ENCODE measurements around the gene NSDHL. TPM values are rescaled to one million over a fixed set of nuclear protein-coding genes. Genes with fewer than 3 reads are reported as not detected.

NSDHL gene
- total RNA-seq, 1 donor from 2014 or later: 12.5 TPM

GRCh38 chrX:152842772-152843338, 12.0 kb downstream of the NSDHL start:
- intact Hi-C loops (cut with DNase I): no loop called here
- DNase-seq (ENCODE audit: low spot score): no peak

- intact Hi-C loops (cut with DNase I): no loop called here
Measured at GRCh38 chrX:152843852-152844251, 13.0 kb downstream of the NSDHL start.

GRCh38 chrX:152844256-152844655, 13.4 kb downstream of the NSDHL start:
- intact Hi-C loops (cut with DNase I): no loop called here
- no peak for DNase-seq (ENCODE audit: low spot score)

More at GRCh38 chrX:152843852-152844251, 13.0 kb downstream of the NSDHL start:
- no peak for DNase-seq (ENCODE audit: low spot score)

- no peak for DNase-seq (ENCODE audit: low spot score)
- intact Hi-C loops (cut with DNase I): no loop called here
Measured at GRCh38 chrX:152845618-152846240, 14.9 kb downstream of the NSDHL start.

GRCh38 chrX:152847281-152847680, 16.4 kb downstream of the NSDHL start:
- no peak for DNase-seq (ENCODE audit: low spot score)
- intact Hi-C loops (cut with DNase I): no loop called here

- DNase-seq (ENCODE audit: low spot score): no peak
- intact Hi-C loops (cut with DNase I): no loop called here
Measured at GRCh38 chrX:152850465-152850864, 19.6 kb downstream of the NSDHL start.

- intact Hi-C loops (cut with DNase I): no loop called here
- DNase-seq (ENCODE audit: low spot score): no peak
Measured at GRCh38 chrX:152853986-152854385, 23.1 kb downstream of the NSDHL start.

- intact Hi-C loops (cut with DNase I): no loop called here
- no peak for DNase-seq (ENCODE audit: low spot score)
Measured at GRCh38 chrX:152861116-152861515, 30.3 kb downstream of the NSDHL start.

- intact Hi-C loops (cut with DNase I): no loop called here
- DNase-seq (ENCODE audit: low spot score): no peak
Measured at GRCh38 chrX:152861826-152862225, 31.0 kb downstream of the NSDHL start.

- intact Hi-C loops (cut with DNase I): no loop called here
- no peak for DNase-seq (ENCODE audit: low spot score)
Measured at GRCh38 chrX:152865232-152865920, 34.5 kb downstream of the NSDHL start.

GRCh38 chrX:152866386-152866785, 35.5 kb downstream of the NSDHL start:
- DNase-seq (ENCODE audit: low spot score): no peak
- intact Hi-C loops (cut with DNase I): no loop called here

- intact Hi-C loops (cut with DNase I): no loop called here
Measured at GRCh38 chrX:152869972-152870371, 39.1 kb downstream of the NSDHL start.

GRCh38 chrX:152871260-152871659, 40.4 kb downstream of the NSDHL start:
- no peak for DNase-seq (ENCODE audit: low spot score)
- intact Hi-C loops (cut with DNase I): no loop called here

More at GRCh38 chrX:152869972-152870371, 39.1 kb downstream of the NSDHL start:
- DNase-seq (ENCODE audit: low spot score): no peak

- no peak for DNase-seq (ENCODE audit: low spot score)
- intact Hi-C loops (cut with DNase I): no loop called here
Measured at GRCh38 chrX:152872522-152872921, 41.7 kb downstream of the NSDHL start.

- intact Hi-C loops (cut with DNase I): no loop called here
- no peak for DNase-seq (ENCODE audit: low spot score)
Measured at GRCh38 chrX:152873361-152873760, 42.5 kb downstream of the NSDHL start.

GRCh38 chrX:152876931-152877840, 46.3 kb downstream of the NSDHL start:
- DNase-seq (ENCODE audit: low spot score): no peak
- intact Hi-C loops (cut with DNase I): no loop called here

GRCh38 chrX:152878976-152879755, 48.3 kb downstream of the NSDHL start:
- intact Hi-C loops (cut with DNase I): no loop called here
- DNase-seq (ENCODE audit: low spot score): no peak

GRCh38 chrX:152881289-152881688, 50.4 kb downstream of the NSDHL start:
- intact Hi-C loops (cut with DNase I): no loop called here
- DNase-seq (ENCODE audit: low spot score): no peak

GRCh38 chrX:152884171-152884570, 53.3 kb downstream of the NSDHL start:
- intact Hi-C loops (cut with DNase I): no loop called here
- no peak for DNase-seq (ENCODE audit: low spot score)
